HG03442 (cell line): Measurements from ENCODE around the gene ACAD11.

Experiments used
- ATAC-seq: cut with Tn5 transposase; IDR thresholded peaks from one replicate; pipeline ENCODE4 v1.9.1; 2021; ENCODE audit warnings: mild to moderate bottlenecking, moderate library complexity; ENCODE audit not compliant: unreplicated experiment

Gene ACAD11

DNA sequence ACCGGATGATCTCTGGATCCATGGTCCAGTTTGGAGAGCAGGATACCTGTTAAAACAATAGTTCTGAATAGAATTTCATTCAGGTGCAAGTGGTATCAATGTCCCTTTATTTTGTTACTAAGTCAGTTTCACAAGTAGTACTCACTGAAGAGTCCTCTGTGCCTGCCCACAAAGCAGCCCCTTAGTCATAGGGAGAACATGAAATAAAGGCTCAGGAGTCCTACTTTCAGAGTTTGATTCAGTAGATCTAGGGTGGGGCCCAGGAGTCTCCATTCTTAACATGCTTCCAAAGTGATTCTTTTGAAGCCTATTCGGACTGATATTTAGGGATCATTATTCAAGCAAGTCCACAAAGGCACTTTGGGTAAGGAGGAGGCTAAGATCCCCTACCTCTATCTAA is 142.3 kb downstream of the ACAD11 start:
- ATAC-seq = no peak

DNA sequence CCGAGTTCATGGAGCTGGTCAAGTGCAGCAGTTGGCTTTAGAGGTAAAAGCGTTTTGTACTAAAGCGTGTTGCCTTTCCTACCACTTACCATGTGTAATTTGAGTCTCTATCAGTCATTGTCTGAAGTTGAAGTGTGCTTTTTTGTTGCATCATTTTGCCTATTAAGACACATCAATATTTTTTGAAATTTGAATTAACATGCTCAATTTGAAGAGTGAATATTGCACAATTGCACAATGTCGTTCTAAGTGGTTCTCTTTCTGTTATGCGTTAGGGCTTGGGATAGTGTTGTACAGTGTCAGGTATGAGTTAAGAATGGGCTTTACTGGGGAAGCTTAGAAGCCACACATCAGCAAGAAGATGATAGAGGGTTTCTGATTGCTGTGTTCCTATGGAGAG is 146.6 kb downstream of the ACAD11 start:
- no peak for ATAC-seq

DNA sequence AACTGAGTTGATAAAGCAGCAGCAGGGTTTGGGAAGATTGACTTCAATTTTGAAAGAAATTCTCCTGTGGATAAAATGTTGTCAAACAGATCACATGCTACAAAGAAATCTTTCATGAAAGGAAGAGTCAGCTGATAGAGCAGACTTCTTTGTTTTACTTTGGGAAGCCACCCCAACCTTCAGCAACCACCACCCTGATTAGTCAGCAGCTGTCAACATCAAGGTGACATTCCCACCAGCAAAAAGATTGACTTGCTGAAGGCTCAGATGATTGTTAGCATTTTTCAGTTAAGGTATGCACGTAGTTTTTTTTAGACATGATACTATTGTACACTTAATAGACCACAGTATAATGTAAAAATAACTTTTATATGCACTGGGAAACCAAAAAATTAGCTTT is 150.1 kb downstream of the ACAD11 start:
- ATAC-seq = no peak

DNA sequence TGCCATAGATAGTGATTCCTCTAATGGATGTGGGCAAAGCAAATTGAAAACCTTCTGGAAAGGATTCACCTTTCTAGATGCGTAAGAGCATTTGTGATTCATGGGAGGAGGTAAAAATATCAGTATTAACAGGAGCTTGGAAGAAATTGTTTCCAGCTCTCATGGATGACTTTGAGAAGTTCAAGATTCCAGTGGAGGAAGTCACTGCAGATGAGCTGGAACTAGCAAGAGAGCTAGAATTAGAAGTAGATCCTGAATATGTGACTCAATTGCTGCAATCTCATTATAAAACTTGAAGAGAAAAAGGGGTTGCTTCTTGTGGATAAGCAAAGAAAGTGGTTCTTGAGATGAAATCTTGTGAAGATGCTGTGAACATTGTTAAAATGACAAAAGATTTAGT is 150.5 kb downstream of the ACAD11 start:
- ATAC-seq = no peak
